HG03520 (cell line): Measurements from ENCODE around the gene LHX5.

Source experiments
- ATAC-seq: cut with Tn5 transposase; IDR thresholded peaks from one replicate; pipeline ENCODE4 v1.9.1; 2021; ENCODE audit warnings: mild to moderate bottlenecking, moderate library complexity; ENCODE audit not compliant: unreplicated experiment

The LHX5 gene

GRCh38 chr12:113466454-113467141 lies 5.1 kb downstream of the LHX5 start:
- ATAC-seq: no peak

GRCh38 chr12:113465808-113466453 lies 5.7 kb downstream of the LHX5 start:
- no peak for ATAC-seq

GRCh38 chr12:113464852-113465719 lies 6.6 kb downstream of the LHX5 start:
- no peak for ATAC-seq

- no peak for ATAC-seq
Observed at GRCh38 chr12:113464452-113464775, 7.3 kb downstream of the LHX5 start.

GRCh38 chr12:113463746-113464451 lies 7.8 kb downstream of the LHX5 start:
- no peak for ATAC-seq

- no peak for ATAC-seq
Observed at GRCh38 chr12:113462998-113463745, 8.5 kb downstream of the LHX5 start.

- ATAC-seq: peak; percentile 48
Observed at GRCh38 chr12:113462117-113462774, 9.4 kb downstream of the LHX5 start.

GRCh38 chr12:113461666-113462065 lies 10.0 kb downstream of the LHX5 start:
- no peak for ATAC-seq

- no peak for ATAC-seq
Observed at GRCh38 chr12:113459981-113460380, 11.7 kb downstream of the LHX5 start.

- ATAC-seq: no peak
Observed at GRCh38 chr12:113457710-113458109, 14.0 kb downstream of the LHX5 start.

- no peak for ATAC-seq
Observed at GRCh38 chr12:113457185-113457584, 14.5 kb downstream of the LHX5 start.

GRCh38 chr12:113456761-113457160 lies 14.9 kb downstream of the LHX5 start:
- ATAC-seq: no peak

- ATAC-seq: no peak
Observed at GRCh38 chr12:113456199-113456598, 15.5 kb downstream of the LHX5 start.

- no peak for ATAC-seq
Observed at GRCh38 chr12:113453330-113453729, 18.3 kb downstream of the LHX5 start.

- no peak for ATAC-seq
Observed at GRCh38 chr12:113452458-113452857, 19.2 kb downstream of the LHX5 start.

- no peak for ATAC-seq
Observed at GRCh38 chr12:113449839-113450238, 21.8 kb downstream of the LHX5 start.

- ATAC-seq: no peak
Observed at GRCh38 chr12:113449299-113449698, 22.4 kb downstream of the LHX5 start.

GRCh38 chr12:113448873-113449272 lies 22.8 kb downstream of the LHX5 start:
- ATAC-seq: no peak

GRCh38 chr12:113445544-113446171 lies 26.0 kb downstream of the LHX5 start:
- no peak for ATAC-seq
